GM12878 (cell line): ENCODE measurements around the gene PPP2R5D. TPM values are rescaled to one million over a fixed set of nuclear protein-coding genes. Genes with fewer than 3 reads are reported as not detected.
A peak's percentile ranks its signal among the peaks of the same experiment; 100 is the strongest.

Experiments
- BRCA1 ChIP-seq: IDR thresholded peaks from 2 replicates; pipeline ENCODE4 v1.6.1; 2011; ENCODE audit warnings: low read depth, low read length, improper control_type of control experiment
- CEBPZ ChIP-seq: fragments of 150-350 bp; IDR thresholded peaks from 2 replicates; pipeline ENCODE4 v1.6.1; 2016; ENCODE audit warnings: low read depth, low read length
- E2F4 ChIP-seq: IDR thresholded peaks from 2 replicates; pipeline ENCODE4 v1.6.1; 2012; ENCODE audit warnings: low read depth, low read length, improper control_type of control experiment
- KLF5 ChIP-seq: fragments of 450-650 bp; IDR thresholded peaks from 2 replicates; pipeline ENCODE4 v1.6.1; 2014; ENCODE audit warnings: mild to moderate bottlenecking; ENCODE audit not compliant: partially characterized antibody
- MLLT1 ChIP-seq: fragments of 450-650 bp; IDR thresholded peaks from 2 replicates; pipeline ENCODE4 v1.6.1; 2016; ENCODE audit warnings: mild to moderate bottlenecking
- PRDM15 ChIP-seq: fragments of 450-650 bp; formaldehyde crosslinking; IDR thresholded peaks from 2 replicates; pipeline ENCODE4 v1.4.0; 2020; ENCODE audit warnings: mild to moderate bottlenecking, moderate library complexity
- SP1 ChIP-seq: IDR thresholded peaks from one replicate; pipeline ENCODE4 v1.6.1; 2011; ENCODE audit warnings: low read depth, low read length
- SRF ChIP-seq, 2 experiments: IDR thresholded peaks; 2 replicates each; pipeline ENCODE4 v1.6.1; 2011; ENCODE audit warnings: low read depth in 2 of 2, low read length in 2 of 2, mild to moderate bottlenecking in 1 of 2, moderate library complexity in 1 of 2
- ZBTB33 ChIP-seq: fragments of 450-650 bp; IDR thresholded peaks from 2 replicates; pipeline ENCODE4 v1.6.1; 2017; ENCODE audit warnings: mild to moderate bottlenecking
- ZBTB40 ChIP-seq: fragments of 450-650 bp; IDR thresholded peaks from 2 replicates; pipeline ENCODE4 v1.6.1; 2016; ENCODE audit warnings: mild to moderate bottlenecking, moderate library complexity, borderline replicate concordance
- ZNF622 ChIP-seq: fragments of 450-650 bp; IDR thresholded peaks from 2 replicates; pipeline ENCODE4 v1.6.1; 2017; ENCODE audit warnings: mild to moderate bottlenecking, inconsistent platforms
- polyA plus RNA-seq, 11 experiments: library from polyadenylated mRNA; depleted of rRNA in 4 of 11; unstranded in 6 of 11; stranded (reverse) in 5 of 11; fragments of >200 nt; fragmentation: Nextera tagmentation in 4 of 11; fragmentation: Illumina TruSeq in 1 of 11; extraction: Ambion mirVana in 4 of 11; extraction: Trizol in 1 of 11; gene quantifications; 1 replicate in 1 of 11; 2 replicates in 10 of 11; pipeline versions ENCODE4 v1.2.1 to v1.2.3, GENCODE V29; 2011 to 2016; ENCODE audit warnings: inconsistent platforms in 2 of 11, missing spikeins in 2 of 11, low read depth in 1 of 11
- total RNA-seq, 4 experiments: library from RNA; depleted of rRNA in 3 of 4; stranded (reverse); fragments of >200 nt in 3 of 4; fragmentation: Illumina TruSeq in 1 of 4; extraction: Trizol in 1 of 4; gene quantifications; 2 replicates each; pipeline versions ENCODE4 v1.2.1 to v1.2.3, GENCODE V29; 2013 to 2021

Gene PPP2R5D
- total and polyA plus RNA-seq, 10 of the 15 experiments (the other 5 are each of a cell fraction or from before 2014, with no cell fraction given): 1.5 to 59.0 (median 32.0) TPM

GRCh38 chr6:43053545-43054205, 69.3 kb downstream of the PPP2R5D start, which contains the start of gene CUL7 (continued):
- TF ChIP-seq CEBPZ: no peak
- TF ChIP-seq BRCA1: no peak
- peak; percentile 87 for TF ChIP-seq ZBTB40
- no peak for TF ChIP-seq ZNF622
- TF ChIP-seq MLLT1: no peak; the same call in 1 of the 2 replicates
- TF ChIP-seq SRF (IDR thresholded peaks at IDR 0.05; ENCODE audit: low read depth in 2 of 2, low read length in 2 of 2): no peak
- peak; percentile 74 for TF ChIP-seq SP1
- no peak for TF ChIP-seq PRDM15 (CRISPR knock-in tag)
- no peak for TF ChIP-seq KLF5
- no peak for TF ChIP-seq ZBTB33
- TF ChIP-seq E2F4: no peak
